Liver (tissue), 3 donors: Measurements from ENCODE around the gene MAPT.

Experiments used
- ATF3 ChIP-seq: IDR thresholded peaks from 2 replicates; pipeline ENCODE4 v1.6.1; 2016; ENCODE audit warnings: antibody characterized with exemption
- CTCF ChIP-seq: fragments of 150-350 bp; IDR thresholded peaks from 2 replicates; pipeline ENCODE4 v1.5.1; 2017; ENCODE audit warnings: improper control_type of control experiment, low read depth, low read length; ENCODE audit not compliant: missing input control
- EGR1 ChIP-seq, 2 donors: IDR thresholded peaks; 2 replicates each; pipeline ENCODE4 v1.6.1; 2016 to 2018; ENCODE audit warnings: antibody characterized with exemption in 2 of 2, low read depth in 2 of 2
- FOXA1 ChIP-seq: IDR thresholded peaks from 2 replicates; pipeline ENCODE4 v1.6.1; 2016; ENCODE audit warnings: antibody characterized with exemption
- FOXA2 ChIP-seq: IDR thresholded peaks from 2 replicates; pipeline ENCODE4 v1.6.1; 2016; ENCODE audit warnings: antibody characterized with exemption
- GABPA ChIP-seq, 2 donors: IDR thresholded peaks in 1 of 2; conservative IDR thresholded peaks in 1 of 2; 2 replicates each; pipeline ENCODE4 v1.6.1; 2016; ENCODE audit warnings: antibody characterized with exemption in 2 of 2, mild to moderate bottlenecking in 1 of 2, moderate library complexity in 1 of 2
- JUND ChIP-seq, 2 donors: IDR thresholded peaks; 2 replicates each; pipeline ENCODE4 v1.6.1; 2016; ENCODE audit warnings: antibody characterized with exemption in 2 of 2
- MAX ChIP-seq: IDR thresholded peaks from 2 replicates; pipeline ENCODE4 v1.6.1; 2016; ENCODE audit warnings: antibody characterized with exemption
- RAD21 ChIP-seq, 2 donors: IDR thresholded peaks; 2 replicates each; pipeline ENCODE4 v1.6.1; 2016; ENCODE audit warnings: antibody characterized with exemption in 2 of 2, mild to moderate bottlenecking in 2 of 2
- REST ChIP-seq: IDR thresholded peaks from 2 replicates; pipeline ENCODE4 v1.6.1; 2016; ENCODE audit warnings: antibody characterized with exemption, mild to moderate bottlenecking
- SP1 ChIP-seq: IDR thresholded peaks from 2 replicates; pipeline ENCODE4 v1.6.1; 2018; ENCODE audit warnings: antibody characterized with exemption, mild to moderate bottlenecking
- YY1 ChIP-seq: IDR thresholded peaks from 2 replicates; pipeline ENCODE4 v1.6.1; 2016; ENCODE audit warnings: antibody characterized with exemption, mild to moderate bottlenecking
- ZBTB33 ChIP-seq: IDR thresholded peaks from 2 replicates; pipeline ENCODE4 v1.6.1; 2016; ENCODE audit warnings: antibody characterized with exemption
- donor health status: healthy.
- donor health status: healthy.

GRCh38 chr17:46030752-46031151 is 136.4 kb downstream of the MAPT start:
- TF ChIP-seq CTCF (no peak), RAD21 (IDR thresholded peaks at IDR 0.05) (no peak), FOXA2 (no peak), ZBTB33 (no peak), SP1 (no peak), MAX (no peak), FOXA1 (no peak), ATF3 (no peak), REST (no peak), YY1 (no peak), EGR1 (IDR thresholded peaks at IDR 0.05; ENCODE audit: low read depth in 2 of 2) (no peak), GABPA (IDR thresholded peaks at IDR 0.05 in 1 of 2, conservative IDR thresholded peaks at IDR 0.05 in 1 of 2) (no peak), JUND (IDR thresholded peaks at IDR 0.05) (no peak)
